ENCODE results near the gene MLX.

MLX gene

GRCh38 chr17:42522798-42523278 lies 44.1 kb upstream of the MLX start:
- TF ChIP-seq POLR2AphosphoS5 (IDR thresholded peaks at IDR 0.05; ENCODE audit: low read depth): no peak
- no peak for TF ChIP-seq SPI1 (IDR thresholded peaks at IDR 0.05; ENCODE audit: borderline replicate concordance, low read depth)
- TF ChIP-seq GABPA (IDR thresholded peaks at IDR 0.05; ENCODE audit: low read depth): no peak
- TF ChIP-seq REST (IDR thresholded peaks at IDR 0.05; ENCODE audit: insufficient replicate concordance, low read depth): no peak
- TF ChIP-seq CTCF (IDR thresholded peaks at IDR 0.05; ENCODE audit: insufficient read depth, low read length): no peak
- no peak overlapping the region for H3K27ac ChIP-seq (replicated peaks)

GRCh38 chr17:42525221-42525620 lies 41.7 kb upstream of the MLX start:
- Histone ChIP-seq H3K27ac (replicated peaks) (no peak overlapping the region), H3K4me3 (replicated peaks; ENCODE audit: insufficient read depth, low read length) (no peak overlapping the region), H3K27me3 (ENCODE audit: insufficient read depth, poor library complexity, severe bottlenecking) (no peaks in the 10 kb centered on the region)
- DNase-seq (ENCODE audit: low read depth in 1 of 2, low spot score in 1 of 2): no peak
- TF ChIP-seq SPI1 (IDR thresholded peaks at IDR 0.05; ENCODE audit: borderline replicate concordance, low read depth): no peak
- no peak for TF ChIP-seq POLR2AphosphoS5 (IDR thresholded peaks at IDR 0.05; ENCODE audit: low read depth)
- TF ChIP-seq REST (IDR thresholded peaks at IDR 0.05; ENCODE audit: insufficient replicate concordance, low read depth): no peak
- no peak for TF ChIP-seq CTCF (IDR thresholded peaks at IDR 0.05; ENCODE audit: insufficient read depth, low read length)
- no peak for TF ChIP-seq GABPA (IDR thresholded peaks at IDR 0.05; ENCODE audit: low read depth)

More at GRCh38 chr17:42522798-42523278, 44.1 kb upstream of the MLX start:
- no peak overlapping the region for H3K4me3 ChIP-seq (replicated peaks; ENCODE audit: insufficient read depth, low read length)
- no peak for DNase-seq (ENCODE audit: low read depth in 1 of 2, low spot score in 1 of 2)
- no peaks in the 10 kb centered on the region for H3K27me3 ChIP-seq (ENCODE audit: insufficient read depth, poor library complexity, severe bottlenecking)

- H3K4me3 ChIP-seq (replicated peaks; ENCODE audit: insufficient read depth, low read length): no peak overlapping the region
- no peak for DNase-seq (ENCODE audit: low read depth in 1 of 2, low spot score in 1 of 2)
- no peaks in the 10 kb centered on the region for H3K27me3 ChIP-seq (ENCODE audit: insufficient read depth, poor library complexity, severe bottlenecking)
- no peak overlapping the region for H3K27ac ChIP-seq (replicated peaks)
- TF ChIP-seq SPI1 (IDR thresholded peaks at IDR 0.05; ENCODE audit: borderline replicate concordance, low read depth) (no peak), GABPA (IDR thresholded peaks at IDR 0.05; ENCODE audit: low read depth) (no peak), REST (IDR thresholded peaks at IDR 0.05; ENCODE audit: insufficient replicate concordance, low read depth) (no peak), POLR2AphosphoS5 (IDR thresholded peaks at IDR 0.05; ENCODE audit: low read depth) (no peak), CTCF (IDR thresholded peaks at IDR 0.05; ENCODE audit: insufficient read depth, low read length) (no peak)
Measured at GRCh38 chr17:42526031-42526444, 40.9 kb upstream of the MLX start.
